Measurements from ENCODE around the gene CCDC28A. TPM values are rescaled to one million over a fixed set of nuclear protein-coding genes. Genes with fewer than 3 reads are reported as not detected.

The CCDC28A gene
- total RNA-seq, 4 donors from 2014 or later = 20.9 to 33.9 (median 24.8) TPM

- no peak for TF ChIP-seq CTCF (IDR thresholded peaks at IDR 0.05; ENCODE audit: low read depth)
Measured at GRCh38 chr6:138776659-138777058, 3.1 kb downstream of the CCDC28A start.

GRCh38 chr6:138778331-138778730, 4.8 kb downstream of the CCDC28A start:
- no peak for TF ChIP-seq CTCF (IDR thresholded peaks at IDR 0.05; ENCODE audit: low read depth)

GRCh38 chr6:138782243-138782642, 8.7 kb downstream of the CCDC28A start:
- no peak for TF ChIP-seq CTCF (IDR thresholded peaks at IDR 0.05; ENCODE audit: low read depth)

GRCh38 chr6:138785079-138785478, 11.5 kb downstream of the CCDC28A start:
- TF ChIP-seq CTCF (IDR thresholded peaks at IDR 0.05; ENCODE audit: low read depth) = no peak

GRCh38 chr6:138785980-138786379, 12.4 kb downstream of the CCDC28A start:
- no peak for TF ChIP-seq CTCF (IDR thresholded peaks at IDR 0.05; ENCODE audit: low read depth)

- TF ChIP-seq CTCF (IDR thresholded peaks at IDR 0.05; ENCODE audit: low read depth) = no peak
Measured at GRCh38 chr6:138787138-138787537, 13.6 kb downstream of the CCDC28A start.

GRCh38 chr6:138795809-138796603, 22.4 kb downstream of the CCDC28A start, which contains the start of gene ECT2L:
Gene ECT2L (plus strand): TSS chr6:138796087. CDS start chr6:138813275, 17,188 bp downstream.
- no peak for TF ChIP-seq CTCF (IDR thresholded peaks at IDR 0.05; ENCODE audit: low read depth)
